Nephron (organoid): ENCODE results near the gene TOLLIP.
"Not testable (repeated sequence)": the region's sequence is repeated elsewhere in the genome, so short reads cannot be mapped to it uniquely, and the experiment has no call there.

Source experiments
- H3K27ac Mint-ChIP-seq, 3 experiments: 2 replicates each; pipeline ENCODE4 v1.8.0; 2020; ENCODE audit warnings: mixed read lengths in 3 of 3, mild to moderate bottlenecking in 2 of 3, moderate library complexity in 1 of 3
- H3K27me3 Mint-ChIP-seq: 2 replicates; pipeline ENCODE4 v1.8.0; 2021; ENCODE audit warnings: low read depth, mild to moderate bottlenecking, moderate library complexity, mixed read lengths
- H3K36me3 Mint-ChIP-seq: 2 replicates; pipeline ENCODE4 v1.8.0; 2020; ENCODE audit warnings: low read depth, mixed read lengths
- H3K4me1 Mint-ChIP-seq: 2 replicates; pipeline ENCODE4 v1.8.0; 2020; ENCODE audit warnings: mixed read lengths
- H3K4me3 Mint-ChIP-seq, 3 experiments: 2 replicates each; pipeline ENCODE4 v1.8.0; 2020; ENCODE audit warnings: mild to moderate bottlenecking in 3 of 3, mixed read lengths in 3 of 3, moderate library complexity in 2 of 3
- H3K9me3 Mint-ChIP-seq: 2 replicates; pipeline ENCODE4 v1.8.0; 2020; ENCODE audit warnings: mixed read lengths
- CTCF ChIP-seq, 3 experiments: fragments of 200-600 bp; sonication (generic); IDR thresholded peaks; one replicate each; pipeline ENCODE4 v1.5.0; 2021; ENCODE audit warnings: antibody characterized with exemption in 3 of 3; ENCODE audit not compliant: unreplicated experiment in 3 of 3

The TOLLIP gene

GRCh38 chr11:1271002-1271401 lies 38.4 kb downstream of the TOLLIP start:
- no peaks in the 10 kb centered on the region for H3K4me1 Mint-ChIP-seq
- no peak overlapping the region for H3K27ac Mint-ChIP-seq
- TF ChIP-seq CTCF (IDR thresholded peaks at IDR 0.05; ENCODE audit: unreplicated experiment in 3 of 3) = no peak
- peaks cover 2% of the 10 kb centered on the region for H3K9me3 Mint-ChIP-seq
- H3K27me3 Mint-ChIP-seq = no peaks in the 10 kb centered on the region
- H3K36me3 Mint-ChIP-seq = peaks cover 22% of the 10 kb centered on the region
- no peak overlapping the region for H3K4me3 Mint-ChIP-seq

GRCh38 chr11:1270476-1270875 lies 39.0 kb downstream of the TOLLIP start:
- Mint-ChIP-seq H3K9me3 (peaks cover 2% of the 10 kb centered on the region), H3K4me3 (no peak overlapping the region), H3K4me1 (no peaks in the 10 kb centered on the region), H3K36me3 (peaks cover 16% of the 10 kb centered on the region), H3K27me3 (no peaks in the 10 kb centered on the region), H3K27ac (no peak overlapping the region)
- TF ChIP-seq CTCF (IDR thresholded peaks at IDR 0.05; ENCODE audit: unreplicated experiment in 3 of 3) = no peak

- Mint-ChIP-seq H3K27ac (no peak overlapping the region), H3K4me1 (no peaks in the 10 kb centered on the region), H3K36me3 (peaks cover 17% of the 10 kb centered on the region), H3K27me3 (no peaks in the 10 kb centered on the region), H3K9me3 (peaks cover 2% of the 10 kb centered on the region), H3K4me3 (no peak overlapping the region)
- no peak for TF ChIP-seq CTCF (IDR thresholded peaks at IDR 0.05; ENCODE audit: unreplicated experiment in 3 of 3)
These were observed 39.5 kb downstream of the TOLLIP start for GRCh38 chr11:1269957-1270356.

GRCh38 chr11:1267441-1268100 lies 41.9 kb downstream of the TOLLIP start:
- Mint-ChIP-seq H3K27me3 (no peaks in the 10 kb centered on the region), H3K4me3 (no peak overlapping the region), H3K9me3 (peaks cover 7% of the 10 kb centered on the region), H3K4me1 (no peaks in the 10 kb centered on the region), H3K27ac (no peak overlapping the region), H3K36me3 (peaks cover 13% of the 10 kb centered on the region)
- no peak for TF ChIP-seq CTCF (IDR thresholded peaks at IDR 0.05; ENCODE audit: unreplicated experiment in 3 of 3)

- not testable (repeated sequence) for H3K27me3 Mint-ChIP-seq, H3K4me1 Mint-ChIP-seq, H3K4me3 Mint-ChIP-seq, H3K27ac Mint-ChIP-seq, H3K9me3 Mint-ChIP-seq
- H3K36me3 Mint-ChIP-seq = peaks cover 11% of the 10 kb centered on the region
These were observed 42.5 kb downstream of the TOLLIP start for GRCh38 chr11:1266976-1267375.

- not testable (repeated sequence) for H3K27me3 Mint-ChIP-seq, H3K9me3 Mint-ChIP-seq, H3K4me3 Mint-ChIP-seq, H3K4me1 Mint-ChIP-seq, H3K27ac Mint-ChIP-seq
- H3K36me3 Mint-ChIP-seq = peaks cover 11% of the 10 kb centered on the region
These were observed 44.0 kb downstream of the TOLLIP start for GRCh38 chr11:1265480-1265879.

- Mint-ChIP-seq H3K4me3 (peak overlapping the region in 2 of 3 experiments; percentile 6 to 14), H3K36me3 (peaks cover 11% of the 10 kb centered on the region)
- not testable (repeated sequence) for H3K27me3 Mint-ChIP-seq, H3K27ac Mint-ChIP-seq, H3K4me1 Mint-ChIP-seq, H3K9me3 Mint-ChIP-seq
- peak; percentile 33 to 41 (median 41) for TF ChIP-seq CTCF (IDR thresholded peaks at IDR 0.05; ENCODE audit: unreplicated experiment in 3 of 3)
These were observed 45.0 kb downstream of the TOLLIP start for GRCh38 chr11:1264444-1264843.
